ENCODE measurements around the gene GPR33. TPM values are rescaled to one million over a fixed set of nuclear protein-coding genes. Genes with fewer than 3 reads are reported as not detected.

GPR33 gene
- total RNA-seq, 1 experiment from 2014 or later: not detected

GRCh38 chr14:31527087-31527486 lies 39.2 kb upstream of the GPR33 start:
- Histone ChIP-seq H3K4me3 (replicated peaks in 1 of 2; ENCODE audit: low read depth in 1 of 2, low read length in 2 of 2) (no peak overlapping the region), H3K4me2 (ENCODE audit: low read length) (no peak overlapping the region), H3K4me1 (ENCODE audit: control insufficient read depth in 1 of 2, insufficient read depth in 2 of 2, low read length in 2 of 2) (no peaks in the 10 kb centered on the region), H3K27me3 (ENCODE audit: insufficient read depth, low read length) (no peaks in the 10 kb centered on the region), H2AFZ (ENCODE audit: low read depth, low read length, poor library complexity, severe bottlenecking) (no peak overlapping the region), H3K9ac (ENCODE audit: low read length) (no peak overlapping the region), H3K27ac (ENCODE audit: low read depth, low read length) (no peak overlapping the region), H3K79me2 (ENCODE audit: insufficient read depth, low read length) (no peaks in the 10 kb centered on the region), H3K9me3 (ENCODE audit: control insufficient read depth in 1 of 2, insufficient read depth in 1 of 2, low read depth in 1 of 2, low read length in 2 of 2) (no peaks in the 10 kb centered on the region), H3K9me2 (ENCODE audit: insufficient read depth) (no peaks in the 10 kb centered on the region), H3K36me3 (ENCODE audit: control insufficient read depth in 1 of 2, insufficient read depth in 2 of 2, low read length in 2 of 2) (no peaks in the 10 kb centered on the region), H4K20me1 (ENCODE audit: insufficient read depth) (no peaks in the 10 kb centered on the region)
- CTCF ChIA-PET: no interaction called here
- TF ChIP-seq, protein P1, sequence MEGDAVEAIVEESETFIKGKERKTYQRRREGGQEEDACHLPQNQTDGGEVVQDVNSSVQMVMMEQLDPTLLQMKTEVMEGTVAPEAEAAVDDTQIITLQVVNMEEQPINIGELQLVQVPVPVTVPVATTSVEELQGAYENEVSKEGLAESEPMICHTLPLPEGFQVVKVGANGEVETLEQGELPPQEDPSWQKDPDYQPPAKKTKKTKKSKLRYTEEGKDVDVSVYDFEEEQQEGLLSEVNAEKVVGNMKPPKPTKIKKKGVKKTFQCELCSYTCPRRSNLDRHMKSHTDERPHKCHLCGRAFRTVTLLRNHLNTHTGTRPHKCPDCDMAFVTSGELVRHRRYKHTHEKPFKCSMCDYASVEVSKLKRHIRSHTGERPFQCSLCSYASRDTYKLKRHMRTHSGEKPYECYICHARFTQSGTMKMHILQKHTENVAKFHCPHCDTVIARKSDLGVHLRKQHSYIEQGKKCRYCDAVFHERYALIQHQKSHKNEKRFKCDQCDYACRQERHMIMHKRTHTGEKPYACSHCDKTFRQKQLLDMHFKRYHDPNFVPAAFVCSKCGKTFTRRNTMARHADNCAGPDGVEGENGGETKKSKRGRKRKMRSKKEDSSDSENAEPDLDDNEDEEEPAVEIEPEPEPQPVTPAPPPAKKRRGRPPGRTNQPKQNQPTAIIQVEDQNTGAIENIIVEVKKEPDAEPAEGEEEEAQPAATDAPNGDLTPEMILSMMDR (IDR thresholded peaks at IDR 0.05 in 2 of 3, conservative IDR thresholded peaks at IDR 0.05 in 1 of 3; ENCODE audit: borderline replicate concordance in 1 of 3, insufficient read depth in 1 of 3, low read depth in 2 of 3, low read length in 2 of 3): no peak
- TF ChIP-seq MAX (IDR thresholded peaks at IDR 0.05) (no peak), EZH2phosphoT487 (IDR thresholded peaks at IDR 0.05; ENCODE audit: borderline replicate concordance) (no peak), ATF3 (IDR thresholded peaks at IDR 0.05) (no peak), POLR2A (IDR thresholded peaks at IDR 0.05; ENCODE audit: borderline replicate concordance, extremely low read depth, insufficient read depth, insufficient read length) (no peak), FOSL1 (IDR thresholded peaks at IDR 0.05; ENCODE audit: low read depth) (no peak), CBX3 (IDR thresholded peaks at IDR 0.05; ENCODE audit: low read depth) (no peak), ZFX (IDR thresholded peaks at IDR 0.05) (no peak), POLR2AphosphoS5 (IDR thresholded peaks at IDR 0.05; ENCODE audit: low read depth, low read length) (no peak), TCF7L2 (IDR thresholded peaks at IDR 0.05; ENCODE audit: borderline replicate concordance, extremely low read depth, insufficient read depth, insufficient read length) (no peak), SRF (IDR thresholded peaks at IDR 0.05; ENCODE audit: low read depth) (no peak), EGR1 (IDR thresholded peaks at IDR 0.05; ENCODE audit: low read depth) (no peak), CEBPB (IDR thresholded peaks at IDR 0.05; ENCODE audit: low read depth) (no peak), JUND (IDR thresholded peaks at IDR 0.05) (no peak), ZNF274 (IDR thresholded peaks at IDR 0.05; ENCODE audit: low read depth, low read length) (no peak)
- TF ChIP-seq, protein P2, sequence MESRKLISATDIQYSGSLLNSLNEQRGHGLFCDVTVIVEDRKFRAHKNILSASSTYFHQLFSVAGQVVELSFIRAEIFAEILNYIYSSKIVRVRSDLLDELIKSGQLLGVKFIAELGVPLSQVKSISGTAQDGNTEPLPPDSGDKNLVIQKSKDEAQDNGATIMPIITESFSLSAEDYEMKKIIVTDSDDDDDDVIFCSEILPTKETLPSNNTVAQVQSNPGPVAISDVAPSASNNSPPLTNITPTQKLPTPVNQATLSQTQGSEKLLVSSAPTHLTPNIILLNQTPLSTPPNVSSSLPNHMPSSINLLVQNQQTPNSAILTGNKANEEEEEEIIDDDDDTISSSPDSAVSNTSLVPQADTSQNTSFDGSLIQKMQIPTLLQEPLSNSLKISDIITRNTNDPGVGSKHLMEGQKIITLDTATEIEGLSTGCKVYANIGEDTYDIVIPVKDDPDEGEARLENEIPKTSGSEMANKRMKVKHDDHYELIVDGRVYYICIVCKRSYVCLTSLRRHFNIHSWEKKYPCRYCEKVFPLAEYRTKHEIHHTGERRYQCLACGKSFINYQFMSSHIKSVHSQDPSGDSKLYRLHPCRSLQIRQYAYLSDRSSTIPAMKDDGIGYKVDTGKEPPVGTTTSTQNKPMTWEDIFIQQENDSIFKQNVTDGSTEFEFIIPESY (IDR thresholded peaks at IDR 0.05; ENCODE audit: extremely low read depth, insufficient replicate concordance, low read length): no peak
- no peak for ATAC-seq
- no TSS peak for BruUV-seq (replicated peaks)
- no peak for DNase-seq (ENCODE audit: low read depth, low spot score)
- intact Hi-C loops (cut with micrococcal nuclease): no loop called here
- RAD21 ChIA-PET (ENCODE audit: low non-redundant PET in 1 of 2, low total read pairs in 2 of 2, uncharacterized antibody in 2 of 2, unreplicated experiment in 2 of 2): no interaction called here
- POLR2A ChIA-PET: no interaction called here
